Vagina (tissue), 2 donors: ENCODE results near the gene RBM26. TPM values are rescaled to one million over a fixed set of nuclear protein-coding genes. Genes with fewer than 3 reads are reported as not detected.

Source experiments
- DNase-seq, 2 donors: peaks; one replicate each; pipeline ENCODE4 v3.0.0-alpha.2; 2017; ENCODE audit errors: extremely low spot score in 2 of 2
- H3K27ac ChIP-seq: fragments of 200-600 bp; sonication (generic); one replicate; pipeline ENCODE4 v1.5.1; 2019
- H3K27me3 ChIP-seq: fragments of 200-600 bp; sonication (generic); one replicate; pipeline ENCODE4 v1.5.1; 2019
- H3K36me3 ChIP-seq, 2 donors: fragments of 200-600 bp; sonication (generic); one replicate each; pipeline ENCODE4 v1.5.1; 2017 to 2019
- H3K4me1 ChIP-seq: fragments of 200-600 bp; sonication (generic); one replicate; pipeline ENCODE4 v1.5.1; 2019
- H3K4me3 ChIP-seq, 2 donors: fragments of 200-600 bp; sonication (generic); 1 replicate in 1 of 2; 2 replicates in 1 of 2; pipeline ENCODE4 v1.5.1; 2016 to 2019
- H3K9me3 ChIP-seq: fragments of 200-600 bp; sonication (generic); one replicate; pipeline ENCODE4 v1.5.1; 2019
- POLR2A ChIP-seq, 2 donors: fragments of 450-650 bp; IDR thresholded peaks; one replicate each; pipeline ENCODE4 v1.6.1; 2017; ENCODE audit warnings: antibody characterized with exemption in 2 of 2, mild to moderate bottlenecking in 2 of 2, moderate library complexity in 2 of 2
- POLR2AphosphoS5 ChIP-seq, 2 donors: sonication (generic); formaldehyde crosslinking; IDR thresholded peaks; one replicate each; pipeline ENCODE4 v1.9.0; 2017; ENCODE audit warnings: antibody characterized with exemption in 2 of 2, mild to moderate bottlenecking in 2 of 2, low read depth in 1 of 2; ENCODE audit not compliant: insufficient read depth in 1 of 2
- intact Hi-C: fragments of 100-400 bp; cut with DNase I; formaldehyde crosslinking; loops from one replicate; pipeline ENCODE4 v1.15.1; 2023
- total RNA-seq: library from RNA; depleted of rRNA; stranded (reverse); fragments of >200 nt; gene quantifications from one replicate; pipeline ENCODE4 v1.2.3, GENCODE V29; 2016
- TF ChIP-seq, protein P1 (sequence below), 3 experiments: fragments of 450-650 bp in 2 of 3; fragments of 200-600 bp in 1 of 3; sonication (generic) in 1 of 3; IDR thresholded peaks; one replicate each; pipeline ENCODE4 v1.5.1; 2017 to 2019; ENCODE audit warnings: antibody characterized with exemption in 3 of 3, mild to moderate bottlenecking in 2 of 3, moderate library complexity in 2 of 3

Gene RBM26
- total RNA-seq, 1 donor from 2014 or later = 29.0 TPM

DNA sequence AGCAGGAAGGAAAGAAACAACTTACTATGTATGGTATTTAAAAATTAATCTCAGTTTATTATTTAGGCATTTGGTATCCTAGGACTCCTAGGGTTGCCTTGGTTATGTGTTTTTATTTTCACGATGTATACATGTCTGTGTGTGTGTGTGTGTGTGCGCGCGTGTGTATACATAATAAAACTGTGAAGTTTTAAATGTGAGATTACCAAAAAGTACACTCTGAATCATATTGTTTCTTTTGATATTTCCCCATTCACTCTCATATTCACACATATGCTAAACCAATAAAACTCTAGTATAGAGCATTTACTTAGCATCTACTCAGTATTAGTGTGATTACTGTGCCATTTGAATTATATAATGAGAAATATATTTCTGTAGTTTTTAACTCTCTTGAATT, 44.1 kb upstream of the RBM26 start:
- TF ChIP-seq POLR2AphosphoS5 (IDR thresholded peaks at IDR 0.05; ENCODE audit: insufficient read depth in 1 of 2, low read depth in 1 of 2) (no peak), POLR2A (IDR thresholded peaks at IDR 0.05) (no peak)
- TF ChIP-seq, protein P1, sequence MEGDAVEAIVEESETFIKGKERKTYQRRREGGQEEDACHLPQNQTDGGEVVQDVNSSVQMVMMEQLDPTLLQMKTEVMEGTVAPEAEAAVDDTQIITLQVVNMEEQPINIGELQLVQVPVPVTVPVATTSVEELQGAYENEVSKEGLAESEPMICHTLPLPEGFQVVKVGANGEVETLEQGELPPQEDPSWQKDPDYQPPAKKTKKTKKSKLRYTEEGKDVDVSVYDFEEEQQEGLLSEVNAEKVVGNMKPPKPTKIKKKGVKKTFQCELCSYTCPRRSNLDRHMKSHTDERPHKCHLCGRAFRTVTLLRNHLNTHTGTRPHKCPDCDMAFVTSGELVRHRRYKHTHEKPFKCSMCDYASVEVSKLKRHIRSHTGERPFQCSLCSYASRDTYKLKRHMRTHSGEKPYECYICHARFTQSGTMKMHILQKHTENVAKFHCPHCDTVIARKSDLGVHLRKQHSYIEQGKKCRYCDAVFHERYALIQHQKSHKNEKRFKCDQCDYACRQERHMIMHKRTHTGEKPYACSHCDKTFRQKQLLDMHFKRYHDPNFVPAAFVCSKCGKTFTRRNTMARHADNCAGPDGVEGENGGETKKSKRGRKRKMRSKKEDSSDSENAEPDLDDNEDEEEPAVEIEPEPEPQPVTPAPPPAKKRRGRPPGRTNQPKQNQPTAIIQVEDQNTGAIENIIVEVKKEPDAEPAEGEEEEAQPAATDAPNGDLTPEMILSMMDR (IDR thresholded peaks at IDR 0.05) = no peak
- no peak for DNase-seq
- Histone ChIP-seq H3K36me3 (no peaks in the 10 kb centered on the region), H3K4me3 (no peak overlapping the region), H3K27me3 (no peaks in the 10 kb centered on the region), H3K4me1 (no peaks in the 10 kb centered on the region), H3K9me3 (no peaks in the 10 kb centered on the region), H3K27ac (no peak overlapping the region)
- intact Hi-C loops = no loop called here

GRCh38 chr13:79448413-79448812, 42.4 kb upstream of the RBM26 start:
- TF ChIP-seq POLR2AphosphoS5 (IDR thresholded peaks at IDR 0.05; ENCODE audit: insufficient read depth in 1 of 2, low read depth in 1 of 2) (no peak), POLR2A (IDR thresholded peaks at IDR 0.05) (no peak)
- TF ChIP-seq, protein P1 (IDR thresholded peaks at IDR 0.05) = no peak
- intact Hi-C loops = no loop called here
- no peaks in the 10 kb centered on the region for H3K36me3 ChIP-seq
- H3K27ac ChIP-seq = no peak overlapping the region
- H3K9me3 ChIP-seq = no peaks in the 10 kb centered on the region
- H3K27me3 ChIP-seq = no peaks in the 10 kb centered on the region
- H3K4me1 ChIP-seq = no peaks in the 10 kb centered on the region
- DNase-seq = no peak
- H3K4me3 ChIP-seq = no peak overlapping the region

DNA sequence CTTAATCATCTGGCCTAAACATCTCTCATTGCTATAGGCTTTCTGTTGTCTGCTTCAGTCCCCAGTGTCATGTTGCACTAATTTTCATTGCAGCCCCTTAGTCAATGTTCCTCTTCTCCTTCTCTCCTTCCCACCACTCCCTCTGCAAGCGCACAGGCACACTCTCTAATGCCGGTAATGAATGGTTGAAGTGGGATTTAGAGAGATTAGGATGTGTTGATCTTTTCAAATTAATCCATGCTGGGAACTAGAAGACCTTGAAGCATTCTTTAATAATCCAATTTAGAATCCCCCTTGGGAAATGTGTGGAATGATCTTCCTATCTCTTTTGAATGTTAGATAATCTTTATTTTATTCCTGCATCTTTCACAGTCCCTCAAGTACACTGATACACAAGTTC, 41.7 kb upstream of the RBM26 start:
- H3K27ac ChIP-seq = no peak overlapping the region
- no peak overlapping the region for H3K4me3 ChIP-seq
- intact Hi-C loops = no loop called here
- DNase-seq = no peak
- no peaks in the 10 kb centered on the region for H3K27me3 ChIP-seq
- no peaks in the 10 kb centered on the region for H3K36me3 ChIP-seq
- TF ChIP-seq POLR2A (IDR thresholded peaks at IDR 0.05) (no peak), POLR2AphosphoS5 (IDR thresholded peaks at IDR 0.05; ENCODE audit: insufficient read depth in 1 of 2, low read depth in 1 of 2) (no peak)
- TF ChIP-seq, protein P1 (IDR thresholded peaks at IDR 0.05) = no peak
- no peaks in the 10 kb centered on the region for H3K9me3 ChIP-seq
- no peaks in the 10 kb centered on the region for H3K4me1 ChIP-seq

DNA sequence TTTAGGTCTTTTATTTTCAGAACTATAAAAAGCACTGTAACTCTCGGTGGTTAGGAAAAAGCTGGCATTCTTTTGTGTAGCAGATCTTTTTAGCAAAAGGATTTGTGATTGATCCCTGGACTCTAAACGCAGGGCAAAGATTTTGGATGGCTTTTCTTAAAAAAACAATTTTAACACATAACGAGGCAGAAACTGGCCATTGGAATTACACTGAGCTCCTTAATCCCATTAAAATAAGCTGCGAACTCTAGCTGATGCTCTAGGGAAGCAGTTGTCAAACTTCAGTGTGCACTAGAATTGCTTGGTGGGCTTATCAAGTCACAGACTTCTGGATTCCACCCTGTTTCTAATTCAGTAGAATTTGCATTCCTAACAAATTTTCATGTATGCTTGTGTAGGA, 41.1 kb upstream of the RBM26 start:
- H3K36me3 ChIP-seq = no peaks in the 10 kb centered on the region
- no peak for DNase-seq
- no peak overlapping the region for H3K27ac ChIP-seq
- H3K4me1 ChIP-seq = no peaks in the 10 kb centered on the region
- H3K4me3 ChIP-seq = no peak overlapping the region
- no peaks in the 10 kb centered on the region for H3K9me3 ChIP-seq
- intact Hi-C loops = no loop called here
- no peaks in the 10 kb centered on the region for H3K27me3 ChIP-seq
- TF ChIP-seq, protein P1 (IDR thresholded peaks at IDR 0.05) = no peak
- TF ChIP-seq POLR2AphosphoS5 (IDR thresholded peaks at IDR 0.05; ENCODE audit: insufficient read depth in 1 of 2, low read depth in 1 of 2) (no peak), POLR2A (IDR thresholded peaks at IDR 0.05) (no peak)

DNA sequence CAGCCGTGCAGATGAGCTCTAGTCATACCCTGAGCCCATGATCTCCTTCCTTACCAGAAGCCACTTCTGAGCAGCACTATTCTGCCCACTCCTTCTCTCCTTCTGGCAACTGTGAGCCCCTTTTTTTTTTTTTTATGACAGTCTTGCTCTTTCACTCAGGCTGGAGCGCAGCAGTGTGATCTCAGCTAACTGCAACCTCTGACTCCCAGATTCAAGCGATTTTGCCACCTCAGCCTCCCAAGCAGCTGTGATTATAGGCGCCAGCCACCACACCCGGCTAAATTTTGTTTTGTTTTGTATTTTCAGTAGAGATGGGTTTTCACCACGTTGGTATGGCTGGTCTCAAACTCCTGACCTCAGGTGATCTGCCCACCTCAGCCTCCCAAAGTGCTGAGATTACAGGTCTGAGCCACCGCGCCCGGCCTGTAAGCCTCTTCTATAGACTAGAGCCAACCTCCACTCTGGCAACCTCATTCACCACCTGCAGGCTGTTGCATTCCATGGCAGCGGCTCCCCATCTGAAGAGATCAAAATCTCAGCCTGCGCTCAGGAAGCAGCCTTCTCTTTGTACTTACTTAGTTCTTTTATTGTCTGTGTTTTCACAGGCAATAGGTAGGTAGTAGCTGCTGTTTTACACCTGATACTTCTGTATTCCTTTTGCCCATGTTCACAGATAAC, 40.1 kb upstream of the RBM26 start:
- Histone ChIP-seq H3K27me3 (no peaks in the 10 kb centered on the region), H3K4me3 (no peak overlapping the region), H3K9me3 (no peaks in the 10 kb centered on the region), H3K4me1 (no peaks in the 10 kb centered on the region), H3K36me3 (no peaks in the 10 kb centered on the region), H3K27ac (no peak overlapping the region)
- no peak for DNase-seq
- TF ChIP-seq, protein P1 (IDR thresholded peaks at IDR 0.05) = no peak
- no peak for TF ChIP-seq POLR2AphosphoS5 (IDR thresholded peaks at IDR 0.05; ENCODE audit: insufficient read depth in 1 of 2, low read depth in 1 of 2)
- TF ChIP-seq POLR2A (IDR thresholded peaks at IDR 0.05) = no peak
- intact Hi-C loops = no loop called here
